ENCODE results near the gene TBXAS1. TPM values are rescaled to one million over a fixed set of nuclear protein-coding genes. Genes with fewer than 3 reads are reported as not detected.

The TBXAS1 gene
- total RNA-seq, 4 donors from 2014 or later = 9.8 to 31.3 (median 13.5) TPM

Other genes starting within 250 kb of the TBXAS1 start
- 10 to 100 TPM; 20.9 to 40.9 (median 26.7) TPM for gene HIPK2, start 51.3 kb upstream of the TBXAS1 start, total RNA-seq
- gene PARP12, start 233.7 kb downstream of the TBXAS1 start, total RNA-seq = 10 to 100 TPM; 20.6 to 24.5 (median 23.4) TPM

Measured in esophagus muscularis mucosa (tissue), 4 donors.